22Rv1 (cell line): Measurements from ENCODE around the gene C1orf35.

Experiments used
- H3K27ac ChIP-seq: fragments of 450-650 bp; 2 replicates; pipeline ENCODE4 v1.5.1; 2017
- CTCF ChIP-seq: fragments of 450-650 bp; IDR thresholded peaks from 2 replicates; pipeline ENCODE4 v1.5.1; 2017; ENCODE audit warnings: mild to moderate bottlenecking
- ZFX ChIP-seq: fragments of 450-650 bp; IDR thresholded peaks from 2 replicates; pipeline ENCODE4 v1.6.1; 2017; ENCODE audit warnings: antibody characterized with exemption, borderline replicate concordance

Gene C1orf35

GRCh38 chr1:228066891-228067654 is 36.1 kb downstream of the C1orf35 start:
- TF ChIP-seq CTCF (no peak), ZFX (no peak)
- H3K27ac ChIP-seq: no peak overlapping the region

- TF ChIP-seq ZFX (no peak), CTCF (no peak)
- no peak overlapping the region for H3K27ac ChIP-seq
These were observed 36.7 kb downstream of the C1orf35 start for GRCh38 chr1:228066416-228066815.

- no peak overlapping the region for H3K27ac ChIP-seq
- TF ChIP-seq ZFX (no peak), CTCF (no peak)
These were observed 37.4 kb downstream of the C1orf35 start for GRCh38 chr1:228065543-228066347.

- TF ChIP-seq CTCF (no peak), ZFX (no peak)
- H3K27ac ChIP-seq: no peak overlapping the region
These were observed 38.2 kb downstream of the C1orf35 start for GRCh38 chr1:228064741-228065542.

GRCh38 chr1:228064296-228064695 is 38.8 kb downstream of the C1orf35 start:
- TF ChIP-seq ZFX: no peak
- TF ChIP-seq CTCF: no peak
- H3K27ac ChIP-seq: no peak overlapping the region

- no peak overlapping the region for H3K27ac ChIP-seq
- TF ChIP-seq ZFX: no peak
- TF ChIP-seq CTCF: no peak
These were observed 39.6 kb downstream of the C1orf35 start for GRCh38 chr1:228063251-228064191.
